T follicular helper cell (primary cell): Measurements from ENCODE around the gene GGACT.

Experiments used
- DNase-seq: peaks from one replicate; pipeline ENCODE4 v3.0.0-alpha.2; 2020; ENCODE audit warnings: low read depth

The GGACT gene

DNA sequence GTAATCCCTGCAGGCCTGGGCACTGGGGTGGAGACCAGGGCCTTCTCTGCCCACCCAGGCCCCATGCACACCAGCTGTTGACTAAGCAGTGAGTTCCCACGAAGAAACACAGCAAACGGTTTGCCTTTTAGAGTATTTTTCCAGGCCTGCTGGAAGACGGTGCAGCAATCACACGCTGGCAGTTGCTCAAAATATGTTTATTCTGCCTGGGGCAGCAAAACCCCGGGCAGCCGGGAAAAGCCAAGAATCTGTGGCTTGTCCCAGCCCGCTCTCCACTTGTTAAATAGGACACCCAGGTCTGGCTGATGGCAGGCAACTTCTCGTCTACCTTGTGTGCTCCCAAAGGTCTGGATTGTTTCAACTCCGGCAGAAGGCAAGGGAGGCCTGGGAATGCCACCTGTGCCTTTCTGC, 40.8 kb downstream of the GGACT start:
- no peak for DNase-seq

DNA sequence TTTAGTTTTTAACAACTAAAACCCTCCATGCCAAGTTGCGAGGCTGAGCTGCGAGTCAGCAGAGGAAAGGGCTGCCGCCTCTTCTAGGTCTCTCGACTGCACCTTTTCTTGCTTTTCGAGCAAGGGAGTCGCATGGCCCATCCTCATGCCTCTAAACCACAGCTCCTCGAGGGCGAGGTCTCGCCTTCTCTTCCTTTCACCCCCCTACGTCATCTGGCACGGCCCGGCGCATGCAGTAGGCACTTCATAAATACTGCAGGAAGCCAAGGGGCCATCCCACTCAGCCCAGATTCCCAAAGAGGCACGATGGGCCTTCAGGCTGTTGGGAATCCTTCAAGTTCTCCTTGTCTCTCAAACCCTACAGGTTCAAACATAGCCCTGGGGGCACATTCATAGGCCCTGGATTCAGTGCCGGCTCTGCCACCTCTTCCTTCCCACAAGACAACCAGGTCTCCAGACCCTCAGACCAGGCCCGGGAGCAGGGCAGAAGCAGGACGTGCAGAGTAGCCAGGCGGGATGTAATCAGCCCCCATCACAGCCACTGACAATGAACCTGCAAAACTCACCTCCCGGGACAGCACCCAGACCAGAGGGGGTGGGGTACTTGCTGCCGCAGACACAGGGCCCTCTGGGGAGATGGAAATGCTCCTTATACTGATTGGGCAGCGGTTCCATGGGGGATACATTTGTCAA, 41.7 kb downstream of the GGACT start:
- DNase-seq = no peak

DNA sequence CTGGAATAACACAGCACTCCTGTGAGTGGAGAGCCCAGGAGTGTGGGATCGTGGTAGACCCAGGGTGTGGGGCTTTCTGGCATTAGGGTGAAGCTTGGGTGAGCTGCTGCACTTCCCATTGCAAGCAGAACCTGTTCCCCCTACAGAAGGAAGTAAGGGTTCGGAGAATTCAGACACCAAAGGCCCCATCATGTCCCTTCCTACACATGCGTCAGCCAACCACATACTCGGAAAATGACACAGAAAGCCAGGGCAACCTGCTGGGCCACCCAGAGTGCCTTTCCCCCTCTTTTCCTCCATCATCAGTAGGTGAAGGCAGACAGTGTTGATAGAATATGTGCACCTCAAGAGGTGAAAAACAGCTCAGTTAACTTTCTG, 42.9 kb downstream of the GGACT start:
- DNase-seq = no peak

DNA sequence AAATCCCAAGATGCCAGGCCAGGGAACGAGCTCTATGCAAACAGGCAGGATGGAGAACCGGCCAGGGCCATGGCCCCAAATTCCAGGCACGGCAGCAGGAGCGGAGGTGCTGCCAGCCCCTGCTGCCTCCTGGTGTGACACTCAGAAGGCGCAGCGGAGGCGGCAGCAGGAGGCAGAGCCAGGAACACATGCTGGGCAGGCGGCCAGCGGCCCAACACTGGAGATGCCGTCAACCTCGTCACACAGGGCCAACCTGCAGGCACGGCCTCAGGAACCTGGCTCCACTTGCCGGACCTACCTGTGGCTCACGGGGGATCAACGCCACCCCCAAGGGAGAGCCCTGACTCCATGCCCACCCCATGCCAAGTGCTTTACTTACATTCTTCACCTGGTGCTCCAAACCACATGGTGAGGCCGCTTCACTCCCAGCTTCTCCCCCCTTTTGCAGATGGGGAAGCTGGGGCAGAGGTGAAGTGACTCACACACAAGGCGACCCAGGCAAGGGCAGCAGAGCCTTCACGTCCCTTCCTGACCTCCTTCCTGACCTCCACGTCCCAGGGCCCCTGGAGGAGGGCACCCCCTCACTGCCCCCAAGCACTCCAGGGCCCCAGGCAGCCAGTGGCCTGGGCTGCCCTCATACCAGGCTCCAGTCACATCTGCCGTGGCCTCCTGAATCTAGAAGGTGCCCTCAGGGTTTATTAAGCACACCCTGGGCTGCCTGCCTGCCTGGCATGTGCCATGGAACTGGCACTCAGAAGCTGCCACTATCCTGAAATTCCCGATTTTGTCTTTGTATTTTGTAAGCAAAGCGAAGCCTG, 43.5 kb downstream of the GGACT start:
- DNase-seq = no peak

DNA sequence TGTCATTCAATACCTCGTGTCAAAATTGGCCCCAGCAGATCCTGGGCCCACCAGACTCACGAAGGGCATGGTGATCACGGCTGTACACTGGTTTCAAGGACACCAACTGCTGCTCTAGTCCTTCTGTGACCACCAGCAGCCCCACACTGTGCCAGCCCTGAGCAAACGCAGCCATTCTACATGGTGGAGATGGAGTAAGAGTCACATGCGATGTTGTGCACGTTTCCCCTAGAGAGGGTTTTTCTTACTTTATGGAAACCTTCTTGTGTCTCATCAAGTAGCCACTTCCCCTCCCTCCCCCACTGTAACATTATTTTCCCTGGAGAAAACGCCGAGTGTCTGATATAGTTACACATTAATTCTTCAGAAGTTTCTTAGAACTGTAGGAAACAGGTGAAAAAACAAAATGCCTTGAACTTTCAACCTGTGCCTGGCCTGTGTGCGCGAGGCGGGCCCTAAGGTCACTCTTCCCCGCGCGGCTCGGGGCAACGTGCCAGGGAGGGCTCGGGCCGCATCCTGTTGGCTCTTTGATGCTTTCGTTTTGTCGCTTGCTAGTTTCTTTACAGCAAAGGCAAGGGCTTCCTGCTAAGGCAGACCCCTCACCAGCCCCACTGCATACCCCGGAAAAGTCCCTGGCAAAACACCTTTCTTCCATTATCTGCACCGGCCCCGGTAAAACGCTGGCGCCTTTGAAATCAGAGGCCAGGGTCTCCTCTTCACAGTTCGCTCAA, 44.6 kb downstream of the GGACT start:
- no peak for DNase-seq

DNA sequence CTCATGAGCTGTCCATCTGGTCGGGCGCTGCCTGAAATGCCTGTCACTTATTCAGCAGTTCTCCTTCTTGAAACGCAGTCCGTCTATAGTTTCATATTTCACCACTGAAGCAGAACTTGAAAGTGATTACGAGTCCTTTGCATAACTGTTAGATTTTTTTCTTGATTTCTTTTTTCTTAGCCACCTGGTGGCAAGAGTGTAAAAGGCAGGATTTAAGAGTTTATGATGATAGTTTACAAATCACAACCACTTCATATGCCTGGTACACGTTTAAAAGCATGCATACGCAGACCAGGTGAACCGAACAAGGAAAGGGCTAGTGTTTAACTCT, 45.8 kb downstream of the GGACT start:
- DNase-seq = no peak

DNA sequence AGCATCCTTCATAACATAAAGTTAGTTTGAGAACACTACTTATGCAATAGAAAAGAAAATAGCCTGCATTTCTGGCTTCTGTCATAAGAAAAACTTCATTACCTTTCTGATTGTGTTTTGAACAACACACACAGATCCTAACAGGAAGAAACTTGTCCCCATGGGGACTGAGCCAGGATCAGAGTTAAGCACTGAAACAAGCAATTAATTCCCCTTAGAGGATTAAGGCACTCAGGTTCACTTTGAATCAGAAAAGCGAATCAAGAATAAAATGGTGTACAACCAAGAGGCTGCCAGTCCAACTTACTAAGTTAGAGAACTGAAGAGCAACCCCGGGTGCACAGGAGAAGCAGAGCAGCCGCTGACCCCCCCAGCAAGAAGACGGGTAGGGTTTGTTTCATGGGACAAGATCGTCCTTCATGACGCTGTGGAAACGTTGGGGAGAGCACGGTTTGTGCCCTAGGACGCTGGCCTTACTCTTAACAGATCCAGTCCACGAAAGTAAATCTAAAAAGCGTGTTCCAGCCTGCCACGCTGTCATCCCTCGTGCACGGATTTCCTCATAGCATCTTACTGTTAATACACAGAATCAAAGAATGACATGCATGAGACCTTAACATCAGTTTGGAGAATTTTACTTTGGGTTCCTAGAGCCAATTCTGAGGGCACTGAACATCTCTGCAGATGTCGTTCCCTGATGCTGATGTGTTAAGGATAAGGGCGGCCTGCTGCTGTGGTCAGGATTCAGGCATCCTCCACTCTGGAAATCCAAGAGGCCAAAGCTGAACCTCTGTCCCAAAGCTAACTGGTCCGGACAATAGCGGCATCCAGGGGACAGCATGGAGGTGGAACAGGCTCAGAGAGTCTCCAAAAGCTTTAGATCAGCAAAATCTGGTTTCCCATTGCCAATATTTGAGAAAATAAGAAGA, 46.4 kb downstream of the GGACT start:
- no peak for DNase-seq

DNA sequence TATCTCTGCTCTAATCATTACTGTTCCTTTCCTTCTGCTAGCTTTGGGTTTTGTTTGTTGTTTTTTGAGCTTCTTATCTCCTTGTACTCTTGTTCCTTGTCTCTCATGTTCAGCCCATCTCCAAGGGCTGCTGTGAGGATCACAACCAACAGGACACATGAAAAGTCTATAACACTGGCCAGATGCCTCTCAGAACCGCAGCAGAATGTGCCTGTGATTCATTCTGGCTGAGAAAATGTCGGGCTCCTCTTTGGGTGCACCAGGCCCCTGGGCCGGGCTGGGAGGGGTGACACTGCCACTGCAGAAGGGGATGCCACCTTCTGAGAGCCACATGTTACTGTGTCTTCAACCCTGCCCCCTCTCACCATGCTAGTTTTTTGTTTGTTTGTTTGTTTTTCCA, 48.0 kb downstream of the GGACT start:
- no peak for DNase-seq

DNA sequence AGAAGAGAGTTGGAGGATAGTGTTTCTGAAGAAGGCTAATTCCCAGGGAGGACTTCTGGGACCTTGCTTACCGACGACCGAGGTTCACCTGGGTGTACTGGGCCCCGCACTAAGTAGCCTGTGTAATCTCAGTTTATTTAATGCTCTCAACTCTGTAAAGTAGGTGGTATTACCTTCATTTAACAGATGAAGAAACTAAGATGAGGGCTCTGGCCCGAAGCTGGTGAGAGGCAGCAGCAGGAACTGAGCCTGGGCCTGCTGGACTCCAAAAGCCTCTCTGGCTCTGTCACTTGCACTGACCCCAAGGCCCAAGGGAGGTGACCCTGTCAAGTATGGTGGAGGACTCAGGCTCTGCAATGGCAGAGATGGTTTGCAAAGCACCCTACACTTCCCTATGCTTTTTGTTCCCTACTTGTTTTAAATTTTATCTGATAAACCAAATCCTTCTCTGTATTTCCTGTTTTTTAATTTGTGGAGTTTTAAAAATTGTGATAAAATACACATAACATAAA, 50.6 kb downstream of the GGACT start:
- DNase-seq = no peak

DNA sequence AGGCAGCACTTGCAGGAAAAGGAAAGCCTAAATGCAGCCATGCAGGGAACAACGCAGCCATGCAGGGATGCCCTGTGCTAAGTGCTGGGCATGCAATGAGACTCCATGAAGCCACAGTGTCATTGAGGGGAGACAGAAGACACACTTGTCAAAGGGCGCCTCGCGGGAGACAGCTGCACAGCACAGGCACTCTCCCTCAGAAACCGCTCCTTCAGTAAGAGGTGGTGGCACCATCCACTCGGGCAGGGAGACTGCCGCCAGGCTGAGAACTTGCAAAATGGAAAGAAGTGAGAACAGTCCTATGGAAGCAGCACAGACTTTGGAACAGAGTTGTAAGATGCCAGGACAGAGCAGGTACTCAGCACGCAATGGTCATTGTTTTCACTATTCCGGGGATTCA, 51.1 kb downstream of the GGACT start:
- DNase-seq = no peak

DNA sequence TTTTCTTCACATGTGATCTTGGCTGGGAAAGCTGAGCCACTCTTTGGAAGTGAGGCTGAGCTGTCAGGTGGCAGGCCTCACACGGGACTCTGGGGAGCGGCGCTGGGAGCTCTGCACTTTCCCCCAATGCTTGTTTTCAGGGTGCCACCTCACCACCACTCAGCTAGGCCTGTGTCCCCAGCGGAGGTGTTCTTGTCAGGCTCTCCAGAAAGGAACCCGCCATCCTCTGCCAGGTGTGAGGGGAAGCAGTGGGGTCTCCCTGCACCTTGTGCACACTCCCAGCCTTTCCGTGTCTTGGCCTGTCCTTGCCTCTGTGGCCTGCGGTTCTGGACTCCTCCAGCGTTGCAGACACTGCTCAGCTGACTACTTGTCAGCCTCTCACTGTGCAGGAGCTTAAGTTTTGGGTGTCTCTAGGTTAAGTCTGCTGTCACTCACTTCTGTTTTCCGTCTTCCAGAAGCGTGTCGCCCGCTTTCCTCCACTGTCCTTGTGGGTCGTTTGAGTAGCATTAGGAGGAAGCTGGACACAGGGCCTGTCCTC, 51.9 kb downstream of the GGACT start:
- no peak for DNase-seq

DNA sequence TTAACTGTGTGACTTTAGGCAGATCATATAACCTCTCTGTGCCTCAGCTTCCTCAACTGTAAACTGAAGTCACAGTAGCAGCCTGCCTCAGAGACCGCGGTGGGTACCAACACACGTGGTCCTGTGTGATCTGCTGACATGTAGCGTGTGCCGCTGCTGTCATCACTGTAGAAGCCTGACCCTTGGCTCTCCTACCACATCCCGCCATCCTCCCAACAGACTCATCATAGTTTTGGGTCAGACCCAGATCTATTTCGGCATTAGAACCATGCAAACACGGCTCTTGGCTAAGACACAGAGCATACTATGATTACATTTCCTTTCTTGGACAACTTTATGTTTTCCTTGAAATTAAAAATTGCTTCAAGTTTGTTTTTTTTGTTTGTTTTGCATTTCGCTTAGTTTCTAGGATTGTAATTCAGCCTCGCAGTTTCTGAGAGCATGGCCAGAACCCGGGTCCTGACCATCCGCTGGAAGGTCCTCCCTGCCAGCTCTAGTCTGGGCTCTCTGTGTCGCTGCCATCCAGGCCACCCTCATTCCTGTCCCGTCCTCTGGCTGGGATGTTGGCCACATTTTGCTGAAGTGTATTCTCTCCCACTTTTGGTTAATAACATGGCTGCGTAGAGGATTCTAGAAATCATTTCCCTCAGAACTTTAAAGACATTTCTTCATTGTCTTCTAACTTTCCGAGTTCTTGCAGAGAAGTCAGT, 53.0 kb downstream of the GGACT start:
- DNase-seq = no peak

DNA sequence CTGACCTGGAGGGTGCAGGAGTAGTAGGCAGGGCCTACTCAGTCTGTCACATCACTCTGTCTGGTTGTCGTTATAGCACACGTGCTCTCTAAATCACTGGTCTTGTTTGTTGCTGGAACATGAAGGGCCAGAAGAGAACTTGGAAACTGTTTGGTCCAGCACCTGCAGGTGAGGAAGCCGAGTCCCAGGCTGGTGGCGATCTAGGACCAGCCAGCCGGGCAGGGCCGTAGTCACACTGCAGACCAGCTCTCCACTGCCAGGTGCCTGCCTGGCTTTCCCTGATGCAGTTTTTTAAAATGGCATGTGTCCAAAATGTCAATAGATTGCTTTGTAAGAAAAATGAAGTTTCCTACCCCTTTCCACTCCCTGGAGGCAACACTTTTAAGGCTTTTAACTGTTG, 53.7 kb downstream of the GGACT start:
- DNase-seq = no peak

DNA sequence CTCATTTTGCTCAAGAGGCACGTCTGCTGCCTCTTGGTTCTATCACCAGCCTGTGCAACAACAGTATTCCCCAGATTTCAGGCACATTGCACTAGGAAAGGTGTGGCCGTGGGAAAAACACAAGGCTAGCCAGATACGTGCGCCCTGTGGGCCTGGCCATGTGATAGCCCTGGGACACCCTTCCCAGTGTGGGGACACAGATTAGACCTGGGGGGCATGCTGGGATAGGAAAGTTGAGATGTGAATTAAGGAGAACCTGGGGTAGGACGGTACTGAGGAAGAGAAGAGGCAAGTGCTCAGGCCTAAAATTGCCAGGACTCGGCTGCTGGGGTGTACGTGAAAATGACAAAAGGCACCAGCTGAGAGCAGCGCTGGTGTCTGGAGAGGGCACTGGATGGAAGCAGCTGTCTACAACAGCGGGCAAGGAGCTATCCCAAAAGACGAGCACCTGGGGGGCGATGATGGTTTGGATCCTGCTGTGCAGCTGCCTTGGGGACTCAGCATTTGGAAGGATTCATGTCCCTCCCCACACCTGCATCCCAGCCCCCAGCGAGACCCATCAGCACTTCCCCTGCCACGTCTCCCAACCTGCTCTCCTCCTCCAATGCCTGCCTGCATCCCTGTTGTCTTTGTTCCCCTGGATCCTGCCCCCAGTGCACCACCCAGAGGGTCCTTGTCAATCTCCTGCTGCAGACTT, 54.3 kb downstream of the GGACT start:
- no peak for DNase-seq

DNA sequence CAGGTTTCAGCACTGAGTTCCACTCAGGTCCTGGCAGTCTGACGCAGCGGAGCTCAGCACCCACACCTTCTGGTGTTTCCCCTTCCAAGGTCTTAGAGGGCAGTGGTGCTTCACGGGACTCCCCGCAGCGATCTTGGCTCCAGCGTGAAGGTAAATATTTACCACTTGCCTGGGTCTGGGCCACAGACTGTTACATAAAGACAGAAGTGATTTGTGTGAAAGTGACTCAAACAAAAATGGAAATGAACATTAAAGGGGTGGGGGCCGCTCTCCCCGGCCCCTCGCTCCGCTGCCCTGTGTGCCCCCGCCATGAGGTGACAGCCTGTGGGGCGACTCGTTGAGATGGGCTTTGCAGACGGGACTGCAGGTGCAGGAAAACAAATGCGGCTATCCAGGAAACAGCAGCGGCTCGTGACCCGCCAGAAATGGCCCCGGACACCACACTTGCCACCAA, 55.0 kb downstream of the GGACT start:
- DNase-seq = no peak

DNA sequence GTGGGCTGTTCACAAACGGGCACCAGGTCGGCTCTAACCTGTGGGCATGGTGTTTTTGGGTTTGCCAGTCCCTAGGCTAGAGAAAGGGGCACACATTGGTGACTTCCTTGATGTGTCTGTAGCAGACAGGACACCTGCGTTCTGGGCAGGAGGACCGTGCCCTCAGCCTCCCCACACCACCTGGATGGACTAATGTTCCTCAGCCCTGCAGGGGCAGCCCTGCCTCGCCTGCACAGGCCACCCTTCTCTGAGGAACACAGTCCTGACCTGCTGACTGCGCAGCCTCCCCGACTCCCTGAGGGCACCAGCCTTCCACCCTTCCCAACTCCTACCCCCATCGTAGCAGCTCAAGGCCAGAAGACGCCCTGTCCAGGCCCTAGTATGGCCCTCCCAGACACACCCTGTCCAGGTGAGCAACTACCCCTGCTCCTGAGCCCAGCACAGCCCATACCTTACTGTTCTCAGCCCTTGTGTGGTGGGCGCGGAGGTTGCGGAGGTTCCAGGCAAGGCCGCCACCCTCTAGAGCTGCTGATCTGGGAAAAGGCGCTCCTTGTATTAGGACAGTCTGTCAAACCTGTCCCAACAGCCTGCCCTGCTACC, 55.7 kb downstream of the GGACT start:
- no peak for DNase-seq

DNA sequence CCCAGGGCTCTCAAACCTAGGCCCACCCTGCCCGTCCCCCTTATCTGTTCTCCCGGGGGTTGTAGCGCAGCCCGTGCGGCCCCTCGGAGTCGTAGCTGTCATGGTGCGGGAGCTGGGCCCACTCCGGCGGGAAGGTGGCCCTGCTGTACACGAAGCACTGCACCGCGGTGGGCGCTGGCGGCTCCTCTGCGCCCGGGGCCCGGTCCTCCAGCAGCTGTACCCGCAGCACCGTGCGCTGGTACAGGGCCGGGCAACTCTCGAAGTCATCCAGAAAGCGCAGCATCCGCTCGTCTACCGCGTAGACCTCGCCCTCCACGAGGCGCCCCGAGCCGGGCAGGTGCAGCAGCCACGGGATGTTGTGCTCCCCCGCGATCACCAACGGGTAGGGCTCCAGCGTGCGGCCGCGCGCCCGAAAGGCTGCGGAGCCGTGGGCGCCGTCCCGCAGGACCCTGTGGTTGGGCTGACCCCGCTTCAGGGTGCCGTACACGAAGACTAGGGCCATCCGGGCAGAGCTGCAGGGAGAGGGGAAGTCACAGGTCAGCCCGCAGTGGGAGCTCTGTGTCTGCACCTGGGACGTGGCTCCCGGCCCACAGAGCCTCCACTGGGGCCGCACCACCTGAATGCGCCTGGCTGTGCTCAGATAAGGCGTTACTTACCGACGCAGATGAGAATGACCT, 56.4 kb downstream of the GGACT start:
- no peak for DNase-seq

DNA sequence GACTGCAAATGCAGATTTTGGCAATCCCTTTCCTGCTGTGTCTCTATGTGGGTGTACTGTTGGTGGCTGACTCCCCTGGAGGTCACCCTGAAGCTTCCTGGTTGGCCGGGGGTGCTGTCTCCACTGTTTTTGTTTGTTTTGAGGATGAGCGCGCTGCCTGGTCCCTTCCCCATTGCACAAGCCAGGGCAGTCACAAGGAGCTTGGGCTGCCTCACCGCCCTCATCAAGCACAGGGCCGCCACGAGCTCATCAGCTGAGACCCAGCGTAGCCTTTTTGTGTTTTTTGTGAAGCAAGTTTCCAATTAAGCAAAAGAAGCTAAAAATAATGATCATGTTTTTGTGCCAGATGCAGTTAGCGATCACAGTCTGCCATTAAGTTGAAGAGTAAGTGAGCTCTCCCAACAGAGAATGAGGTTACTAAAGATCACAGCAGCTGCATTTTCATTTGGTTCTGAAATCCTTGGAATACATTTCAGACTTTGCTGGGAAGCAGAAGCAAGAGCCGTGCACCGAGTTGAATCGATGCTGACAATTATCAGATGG, 57.8 kb downstream of the GGACT start:
- DNase-seq = no peak
